M059J (cell line): ENCODE data around the gene CACNA2D2. TPM values are rescaled to one million over a fixed set of nuclear protein-coding genes. Genes with fewer than 3 reads are reported as not detected.

Experiments used
- total RNA-seq: library from RNA; depleted of rRNA; stranded (reverse); fragments of >200 nt; shearing (Covaris generic); gene quantifications from 2 replicates; pipeline ENCODE4 v1.2.3, GENCODE V29; 2014; rRNA removed

CACNA2D2 gene
- total RNA-seq, 1 experiment from 2014 or later, result not detected

Other genes with a start within 250 kb of the CACNA2D2 start
- 12.0 and 22.5 TPM in 2 replicates for gene SEMA3B, start 234.5 kb downstream of the CACNA2D2 start, total RNA-seq
- not detected in 2 replicates for gene LSMEM2, start 224.5 kb downstream of the CACNA2D2 start, total RNA-seq
- 49.3 and 50.4 TPM in 2 replicates for gene IFRD2, start 211.2 kb downstream of the CACNA2D2 start, total RNA-seq
- 1.6 and 3.0 TPM in 2 replicates for gene HYAL3, start 204.2 kb downstream of the CACNA2D2 start, total RNA-seq
- gene NAA80, start 204.2 kb downstream of the CACNA2D2 start, total RNA-seq, result 6.9 and 8.9 TPM in 2 replicates
- gene HYAL1, start 200.1 kb downstream of the CACNA2D2 start, total RNA-seq, result not detected in 2 replicates
- gene HYAL2, start 180.9 kb downstream of the CACNA2D2 start, total RNA-seq, result 48.2 and 59.5 TPM in 2 replicates
- 23.7 and 25.4 TPM in 2 replicates for gene TUSC2, start 175.4 kb downstream of the CACNA2D2 start, total RNA-seq
- gene RASSF1, start 162.8 kb downstream of the CACNA2D2 start, total RNA-seq, result 12.7 and 16.1 TPM in 2 replicates
- 0.37 and 3.2 TPM in 2 replicates for gene ZMYND10, start 157.9 kb downstream of the CACNA2D2 start, total RNA-seq
- gene NPRL2, start 152.9 kb downstream of the CACNA2D2 start, total RNA-seq, result 15.6 and 27.9 TPM in 2 replicates
- 32.8 and 49.9 TPM in 2 replicates for gene CYB561D2, start 152.8 kb downstream of the CACNA2D2 start, total RNA-seq
- gene TMEM115, start 144.1 kb downstream of the CACNA2D2 start, total RNA-seq, result 28.0 and 38.2 TPM in 2 replicates
- gene C3orf18, start 64.1 kb upstream of the CACNA2D2 start, total RNA-seq, result 0.05 and 2.7 TPM in 2 replicates
- gene HEMK1, start 65.9 kb upstream of the CACNA2D2 start, total RNA-seq, result 5.5 and 7.3 TPM in 2 replicates
- 0.81 and 0.99 TPM in 2 replicates for gene CISH, start 108.1 kb upstream of the CACNA2D2 start, total RNA-seq
- 40.0 and 46.4 TPM in 2 replicates for gene MAPKAPK3, start 113.5 kb upstream of the CACNA2D2 start, total RNA-seq
- 0.52 and 1.0 TPM in 2 replicates for gene DOCK3, start 171.3 kb upstream of the CACNA2D2 start, total RNA-seq